Measurements from ENCODE around the gene UXS1. TPM values are rescaled to one million over a fixed set of nuclear protein-coding genes. Genes with fewer than 3 reads are reported as not detected.
A peak's percentile ranks its signal among the peaks of the same experiment; 100 is the strongest.

The UXS1 gene
- total and polyA plus RNA-seq, 2 of the 8 experiments (the other 6 are each of a cell fraction or from before 2014, with no cell fraction given), result 44.5 to 63.4 TPM

DNA sequence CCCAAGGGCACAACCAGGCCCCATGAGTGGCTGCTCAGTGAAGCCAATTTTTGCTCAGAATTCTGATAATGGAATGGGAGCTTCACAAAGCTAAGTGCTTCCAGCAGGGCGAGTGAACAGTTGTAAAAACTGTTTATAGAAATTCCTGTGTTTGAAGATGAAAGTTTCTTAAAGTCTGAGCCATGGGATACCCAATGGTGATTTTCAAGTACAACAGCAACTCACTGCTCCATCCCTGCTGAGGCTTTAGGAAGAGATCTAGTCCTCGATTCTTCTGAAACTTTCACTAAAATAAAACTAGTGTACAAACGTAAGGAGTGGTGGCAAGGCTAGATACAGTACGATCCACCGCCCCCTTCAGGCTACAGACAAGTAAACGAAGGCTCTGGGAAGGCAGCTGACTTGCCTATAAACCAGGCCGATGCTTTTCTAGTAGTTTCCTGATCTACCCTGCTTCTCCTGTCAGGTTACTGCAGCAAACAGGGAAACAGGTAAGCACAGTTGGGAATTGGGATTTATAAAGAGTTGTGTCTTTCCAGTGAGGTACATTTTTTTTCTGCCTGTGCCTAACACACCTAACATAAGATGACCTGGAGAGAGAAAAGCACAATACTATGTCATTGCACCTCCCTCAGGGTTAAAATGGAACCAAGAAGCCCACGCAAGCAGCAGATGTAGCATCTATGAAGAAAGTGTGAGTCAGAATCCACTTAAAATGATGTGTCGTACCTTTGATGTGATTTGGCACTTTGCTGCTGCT lies 108.7 kb downstream of the UXS1 start:
- Histone ChIP-seq H3K9me3 (ENCODE audit: insufficient read depth in 2 of 2, low read depth in 1 of 2, low read length in 1 of 2) (no peaks in the 10 kb centered on the region; a peak in 1 of 4 replicates), H3K56ac (replicated peaks; ENCODE audit: insufficient read length, low read depth, low read length) (no peak overlapping the region), H2AFZ (ENCODE audit: low read length) (no peak overlapping the region), H2AK5ac (ENCODE audit: low read depth, low read length) (no peak overlapping the region), H3K18ac (ENCODE audit: extremely low read depth, low read length) (no peak overlapping the region), H2BK5ac (ENCODE audit: low read depth, low read length) (no peak overlapping the region), H3K4me3 (ENCODE audit: extremely low read depth in 1 of 4, insufficient read depth in 2 of 4, low read depth in 3 of 4, low read length in 4 of 4) (no peak overlapping the region), H3K23ac (ENCODE audit: insufficient read length) (no peak overlapping the region), H2BK20ac (ENCODE audit: low read length) (no peak overlapping the region), H3K27me3 (replicated peaks in 1 of 4; ENCODE audit: control insufficient read depth in 3 of 4, extremely low read depth in 1 of 4, insufficient read depth in 3 of 4, low read length in 3 of 4) (no peaks in the 10 kb centered on the region; a peak in 1 of 7 replicates), H2BK12ac (ENCODE audit: low read depth, low read length) (no peak overlapping the region), H3K14ac (ENCODE audit: insufficient read length) (no peak overlapping the region), H4K5ac (ENCODE audit: insufficient read length, low read depth, low read length) (no peak overlapping the region), H3K79me1 (ENCODE audit: low read depth, low read length) (no peaks in the 10 kb centered on the region), H3K79me2 (ENCODE audit: control insufficient read depth in 1 of 2, insufficient read depth in 2 of 2, low read length in 2 of 2) (no peaks in the 10 kb centered on the region), H2BK15ac (ENCODE audit: low read length) (no peak overlapping the region), H3K4me1 (replicated peaks in 1 of 4; ENCODE audit: control insufficient read depth in 3 of 4, insufficient read depth in 4 of 4, low read length in 3 of 4) (peaks cover 0 to 4% (median 0%) of the 10 kb centered on the region in 4 experiments; a peak in 2 of 7 replicates), H2BK120ac (replicated peaks; ENCODE audit: low read depth, low read length) (no peak overlapping the region), H3K4ac (replicated peaks; ENCODE audit: insufficient read length, low read depth, low read length) (no peak overlapping the region), H3K36me3 (ENCODE audit: control insufficient read depth in 2 of 4, insufficient read depth in 4 of 4, low read length in 3 of 4) (no peaks in the 10 kb centered on the region), H4K20me1 (replicated peaks in 1 of 2; ENCODE audit: control insufficient read depth in 1 of 2, insufficient read depth in 2 of 2, low read length in 2 of 2) (no peaks in the 10 kb centered on the region), H4K91ac (replicated peaks; ENCODE audit: insufficient read length, low read length) (no peak overlapping the region), H3K4me2 (ENCODE audit: insufficient read depth in 1 of 2, low read depth in 2 of 2, low read length in 2 of 2) (no peak overlapping the region), H3K27ac (ENCODE audit: low read depth, low read length) (no peak overlapping the region), H3K9ac (replicated peaks in 1 of 4; ENCODE audit: extremely low read depth in 1 of 4, low read depth in 3 of 4, low read length in 3 of 4) (no peak overlapping the region), H4K8ac (ENCODE audit: extremely low read depth, insufficient read depth, low read length) (no peak overlapping the region), H3K23me2 (ENCODE audit: low read depth, low read length) (no peaks in the 10 kb centered on the region)
- FAIRE-seq, result peak; percentile 45
- POLR2A ChIA-PET (ENCODE audit: partially characterized antibody), result interaction anchor here (0.6 kb wide), 1 partner anchor 15 kb away, joined by 3 read pairs; no protein-coding TSS in a partner anchor
- WGBS, 2 experiments (ENCODE audit: extremely low coverage in 1 of 2, insufficient coverage in 1 of 2, insufficient read length in 1 of 2, insufficient replicate concordance in 2 of 2, low coverage in 1 of 2, low lambda C conversion rate in 2 of 2, missing lambda C conversion rate in 1 of 2), result 75% methylated on average over 9 of the region's 9 CpGs; no CpG with 5 or more reads in 1 of the 2 experiments
- CTCF ChIA-PET (ENCODE audit: partially characterized antibody), result interaction anchor here (0.5 to 1.9 kb wide), 17 partner anchors 8 to 766 kb away, joined by 3 to 8 read pairs (median 4); no protein-coding TSS in a partner anchor
- TF ChIP-seq CEBPB (IDR thresholded peaks at IDR 0.05; ENCODE audit: low read depth, low read length), result no peak
- TF ChIP-seq POLR2A (IDR thresholded peaks at IDR 0.05; ENCODE audit: control extremely low read depth in 1 of 2, low read depth in 2 of 2, low read length in 2 of 2), result no peak
- TF ChIP-seq, protein P1, sequence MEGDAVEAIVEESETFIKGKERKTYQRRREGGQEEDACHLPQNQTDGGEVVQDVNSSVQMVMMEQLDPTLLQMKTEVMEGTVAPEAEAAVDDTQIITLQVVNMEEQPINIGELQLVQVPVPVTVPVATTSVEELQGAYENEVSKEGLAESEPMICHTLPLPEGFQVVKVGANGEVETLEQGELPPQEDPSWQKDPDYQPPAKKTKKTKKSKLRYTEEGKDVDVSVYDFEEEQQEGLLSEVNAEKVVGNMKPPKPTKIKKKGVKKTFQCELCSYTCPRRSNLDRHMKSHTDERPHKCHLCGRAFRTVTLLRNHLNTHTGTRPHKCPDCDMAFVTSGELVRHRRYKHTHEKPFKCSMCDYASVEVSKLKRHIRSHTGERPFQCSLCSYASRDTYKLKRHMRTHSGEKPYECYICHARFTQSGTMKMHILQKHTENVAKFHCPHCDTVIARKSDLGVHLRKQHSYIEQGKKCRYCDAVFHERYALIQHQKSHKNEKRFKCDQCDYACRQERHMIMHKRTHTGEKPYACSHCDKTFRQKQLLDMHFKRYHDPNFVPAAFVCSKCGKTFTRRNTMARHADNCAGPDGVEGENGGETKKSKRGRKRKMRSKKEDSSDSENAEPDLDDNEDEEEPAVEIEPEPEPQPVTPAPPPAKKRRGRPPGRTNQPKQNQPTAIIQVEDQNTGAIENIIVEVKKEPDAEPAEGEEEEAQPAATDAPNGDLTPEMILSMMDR (IDR thresholded peaks at IDR 0.05; ENCODE audit: control extremely low read depth in 1 of 3, insufficient read depth in 1 of 3, low read depth in 1 of 3, low read length in 3 of 3), result peak; percentile 49 to 63 (median 51)
- TF ChIP-seq RAD21 (IDR thresholded peaks at IDR 0.05 in 1 of 2, conservative IDR thresholded peaks at IDR 0.05 in 1 of 2; ENCODE audit: low read depth in 2 of 2, low read length in 2 of 2), result peak; percentile 50 to 66; a peak in 3 of 4 replicates
- DNase-seq (ENCODE audit: low read depth in 1 of 2, low spot score in 2 of 2), result no peak

All from H1 (cell line).